PFSK-1 (cell line): ENCODE data around the gene EGFL7.

Experiments used
- FOXP2 ChIP-seq: optimal IDR thresholded peaks from 2 replicates; pipeline ENCODE3; 2011; ENCODE audit warnings: borderline replicate concordance, control low read depth, inconsistent platforms; ENCODE audit not compliant: insufficient read depth; ENCODE audit errors: extremely low read length, extremely low read depth
- POLR2AphosphoS5 ChIP-seq: IDR thresholded peaks from 2 replicates; pipeline ENCODE4 v1.6.1; 2012; ENCODE audit warnings: low read depth, mild to moderate bottlenecking, control low read depth, low read length, moderate library complexity
- SIN3A ChIP-seq: IDR thresholded peaks from 2 replicates; pipeline ENCODE4 v1.6.1; 2012; ENCODE audit warnings: mild to moderate bottlenecking, low read length, moderate library complexity, borderline replicate concordance; ENCODE audit not compliant: insufficient read depth
- TAF1 ChIP-seq: IDR thresholded peaks from 2 replicates; pipeline ENCODE4 v1.6.1; 2012; ENCODE audit warnings: low read length, control low read depth, borderline replicate concordance; ENCODE audit not compliant: insufficient read depth

DNA sequence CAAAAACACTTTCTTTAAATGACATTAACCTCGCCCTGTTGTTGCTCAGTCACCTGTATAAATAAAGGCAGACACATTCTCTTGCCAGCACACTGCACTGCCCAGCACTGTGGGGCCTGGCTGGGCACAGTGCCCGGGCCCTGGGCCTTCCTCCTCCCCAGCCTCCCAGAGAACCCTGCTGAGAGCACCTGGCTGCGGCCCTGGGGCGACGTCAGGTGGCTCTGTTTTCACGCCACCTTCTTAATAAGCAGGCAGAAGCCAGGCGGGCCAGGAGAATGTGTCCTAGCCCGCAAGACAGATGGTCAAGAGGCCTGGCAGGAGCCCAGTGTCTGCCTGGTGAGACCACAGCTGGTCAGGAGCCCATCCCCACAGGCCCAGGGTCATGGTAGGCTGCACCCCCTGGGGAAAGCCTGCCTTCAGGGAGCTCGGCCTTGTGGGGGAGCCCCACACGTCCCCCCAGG lies 32.7 kb downstream of the EGFL7 start:
- TF ChIP-seq POLR2AphosphoS5, result no peak
- TF ChIP-seq FOXP2, result no peak
- no peak for TF ChIP-seq SIN3A
- no peak for TF ChIP-seq TAF1
